ENCODE measurements around the gene LCP1.

- no peak for TF ChIP-seq POLR2A (IDR thresholded peaks at IDR 0.05)
- TF ChIP-seq, protein P1, sequence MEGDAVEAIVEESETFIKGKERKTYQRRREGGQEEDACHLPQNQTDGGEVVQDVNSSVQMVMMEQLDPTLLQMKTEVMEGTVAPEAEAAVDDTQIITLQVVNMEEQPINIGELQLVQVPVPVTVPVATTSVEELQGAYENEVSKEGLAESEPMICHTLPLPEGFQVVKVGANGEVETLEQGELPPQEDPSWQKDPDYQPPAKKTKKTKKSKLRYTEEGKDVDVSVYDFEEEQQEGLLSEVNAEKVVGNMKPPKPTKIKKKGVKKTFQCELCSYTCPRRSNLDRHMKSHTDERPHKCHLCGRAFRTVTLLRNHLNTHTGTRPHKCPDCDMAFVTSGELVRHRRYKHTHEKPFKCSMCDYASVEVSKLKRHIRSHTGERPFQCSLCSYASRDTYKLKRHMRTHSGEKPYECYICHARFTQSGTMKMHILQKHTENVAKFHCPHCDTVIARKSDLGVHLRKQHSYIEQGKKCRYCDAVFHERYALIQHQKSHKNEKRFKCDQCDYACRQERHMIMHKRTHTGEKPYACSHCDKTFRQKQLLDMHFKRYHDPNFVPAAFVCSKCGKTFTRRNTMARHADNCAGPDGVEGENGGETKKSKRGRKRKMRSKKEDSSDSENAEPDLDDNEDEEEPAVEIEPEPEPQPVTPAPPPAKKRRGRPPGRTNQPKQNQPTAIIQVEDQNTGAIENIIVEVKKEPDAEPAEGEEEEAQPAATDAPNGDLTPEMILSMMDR (IDR thresholded peaks at IDR 0.05 in 4 of 5, conservative IDR thresholded peaks at IDR 0.05 in 1 of 5), result no peak
These were observed 38.7 kb downstream of the LCP1 start for GRCh38 chr13:46143184-46143701.
